HG03571 (cell line): ENCODE measurements around the gene DHRSX.
"Not testable (repeated sequence)": the region's sequence is repeated elsewhere in the genome, so short reads cannot be mapped to it uniquely, and the experiment has no call there.

Experiments
- ATAC-seq: cut with Tn5 transposase; IDR thresholded peaks from one replicate; pipeline ENCODE4 v1.9.1; 2021; ENCODE audit not compliant: unreplicated experiment

Gene DHRSX

DNA sequence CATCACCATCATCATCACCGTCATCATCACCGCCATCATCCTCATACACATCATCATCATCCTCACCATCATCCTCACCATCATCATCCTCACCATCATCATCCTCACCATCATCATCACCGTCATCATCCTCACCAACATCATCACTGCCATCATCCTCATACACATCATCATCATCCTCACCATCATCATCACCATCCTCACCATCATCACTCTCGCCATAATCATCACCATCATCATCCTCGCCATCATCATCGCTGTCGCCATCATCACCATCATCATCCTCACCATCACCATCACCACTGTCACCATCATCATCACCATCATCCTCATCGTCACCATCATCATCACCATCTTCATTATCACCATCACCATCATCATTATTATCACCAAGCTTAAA is 19.8 kb upstream of the DHRSX start:
- ATAC-seq = no peak

DNA sequence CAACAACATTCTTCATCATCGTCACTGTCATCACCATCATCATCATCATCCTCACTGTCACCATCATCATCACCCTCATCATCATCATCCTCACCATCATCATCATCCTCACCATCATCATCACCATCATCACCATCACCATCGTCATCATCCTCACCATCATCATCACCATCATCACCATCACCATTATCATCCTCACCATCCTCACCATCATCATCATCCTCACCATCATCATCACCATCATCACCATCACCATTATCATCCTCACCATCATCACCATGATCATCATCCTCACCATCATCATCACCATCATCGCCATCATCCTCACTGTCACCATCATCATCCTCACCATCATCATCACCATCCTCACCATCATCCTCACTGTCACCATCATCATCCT is 18.9 kb upstream of the DHRSX start:
- not testable (repeated sequence) for ATAC-seq

- ATAC-seq = no peak
Measured at GRCh38 chrX:2517055-2517454, 16.3 kb upstream of the DHRSX start.

DNA sequence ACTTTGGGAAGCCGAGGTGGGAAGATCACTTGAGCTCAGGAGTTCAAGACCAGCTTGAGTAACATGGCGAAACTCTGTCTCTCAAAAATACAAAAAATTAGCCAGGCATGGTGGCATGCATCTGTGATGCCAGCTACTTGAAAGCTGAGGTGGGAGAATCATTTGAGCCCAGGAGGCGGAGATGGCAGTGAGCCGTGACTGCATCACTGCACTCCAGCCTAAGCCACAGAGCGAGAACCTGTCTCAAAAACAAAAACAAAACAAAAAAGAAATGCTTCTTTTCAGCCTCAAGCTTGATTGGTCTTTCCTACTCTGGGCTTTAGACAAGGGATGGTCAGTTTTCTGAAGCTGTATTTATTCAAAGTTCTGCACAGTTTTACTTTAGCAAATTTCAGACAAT is 15.8 kb upstream of the DHRSX start:
- peak; percentile 36 for ATAC-seq

GRCh38 chrX:2514131-2514530 is 13.4 kb upstream of the DHRSX start:
- no peak for ATAC-seq

DNA sequence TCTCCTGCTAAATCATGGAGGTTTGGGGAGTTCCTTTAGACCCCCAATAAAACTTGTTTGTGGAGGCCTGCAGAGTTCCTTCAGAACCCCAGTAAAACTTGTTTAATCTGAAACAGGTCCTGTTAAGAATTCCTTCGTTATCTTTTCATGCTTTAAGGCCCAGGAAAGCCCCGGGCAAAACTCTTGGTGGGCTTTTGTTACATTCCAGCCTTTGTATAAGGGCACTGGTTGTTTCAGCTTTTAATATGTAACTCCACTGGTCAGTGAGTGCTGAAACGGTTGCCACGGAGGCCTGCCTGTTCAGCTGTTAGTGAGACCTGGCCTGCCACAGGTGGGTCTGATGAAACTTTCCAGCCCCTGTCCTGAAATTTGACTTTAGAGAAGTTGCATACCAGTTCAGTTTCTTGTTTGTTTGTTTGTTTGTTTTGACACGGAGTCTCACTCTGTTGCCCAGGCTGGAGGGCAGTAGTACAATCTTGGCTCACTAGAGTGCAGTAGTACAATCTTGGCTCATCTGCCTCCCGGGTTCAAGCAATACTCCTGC is 12.4 kb upstream of the DHRSX start:
- no peak for ATAC-seq

DNA sequence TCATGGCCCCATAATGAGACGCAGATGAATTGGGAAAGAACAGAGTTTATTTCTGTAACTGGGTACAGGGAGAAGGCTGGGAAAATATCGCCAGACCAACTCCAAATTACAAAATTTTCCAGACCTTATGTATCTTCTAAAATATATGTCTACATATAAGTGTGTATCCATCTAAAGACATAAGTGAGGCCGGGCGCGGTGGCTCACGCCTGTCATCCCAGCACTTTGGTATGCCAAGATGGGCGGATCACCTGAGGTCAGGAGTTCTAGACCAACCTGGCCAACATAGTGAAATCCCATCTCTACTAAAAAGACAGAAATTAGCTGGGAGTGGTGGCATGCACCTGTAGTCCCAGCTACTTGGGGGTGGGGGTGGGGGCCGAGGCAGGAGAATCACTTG is 11.7 kb upstream of the DHRSX start:
- ATAC-seq = no peak

DNA sequence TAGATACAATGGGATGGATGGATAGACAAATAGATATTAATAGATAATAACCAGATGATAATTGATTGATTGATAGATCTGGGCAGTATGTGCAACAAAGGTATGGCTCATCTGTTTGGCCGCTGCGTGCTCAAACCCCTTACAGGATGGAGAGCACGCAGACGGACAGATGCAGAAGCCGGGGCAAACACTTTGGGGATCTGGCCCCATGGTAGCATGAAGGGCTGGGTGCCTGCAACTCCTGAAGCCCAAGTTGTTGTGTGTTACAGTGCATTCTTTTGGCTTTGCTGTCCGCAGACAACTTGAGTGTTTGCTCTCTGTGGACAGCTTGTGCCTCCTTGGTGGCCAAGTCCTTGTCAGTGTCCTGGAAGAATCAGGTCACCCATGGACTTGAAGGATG is 10.6 kb upstream of the DHRSX start:
- no peak for ATAC-seq

GRCh38 chrX:2508648-2509335 is 8.0 kb upstream of the DHRSX start:
- no peak for ATAC-seq

DNA sequence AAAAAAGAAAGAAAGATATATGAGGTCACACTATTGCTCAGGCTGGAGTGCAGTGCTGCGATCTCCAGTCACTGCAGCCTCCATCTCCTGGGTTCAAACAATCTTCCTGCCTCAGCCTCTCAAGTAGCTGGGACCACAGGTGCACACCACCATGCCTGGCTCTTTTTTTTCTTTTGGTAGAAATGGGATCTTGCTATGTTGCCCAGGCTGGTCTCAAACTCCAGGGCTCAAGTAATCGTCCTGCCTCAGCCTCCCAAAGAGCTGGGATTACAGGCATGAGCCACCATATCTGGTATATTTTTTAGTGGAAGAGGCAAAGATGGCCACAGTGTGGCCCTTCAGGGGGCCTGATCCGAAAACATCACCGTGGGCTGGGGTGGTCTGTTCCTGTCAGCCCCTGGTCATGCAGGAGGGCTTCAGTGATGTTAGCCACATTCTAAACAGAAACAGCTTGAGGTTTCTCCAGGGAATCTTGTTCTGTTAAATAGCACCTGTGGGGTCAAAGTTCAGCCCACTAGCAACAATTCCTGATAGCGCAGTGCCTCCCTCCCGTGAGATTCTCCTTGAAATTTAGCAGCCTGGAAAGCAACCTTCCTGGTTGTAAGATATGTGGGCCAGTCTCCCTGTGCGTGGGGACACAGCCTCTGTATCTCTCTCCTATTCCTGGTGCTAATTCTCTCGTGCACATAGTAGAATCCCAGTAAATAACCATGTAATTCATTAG is 7.3 kb upstream of the DHRSX start:
- no peak for ATAC-seq

DNA sequence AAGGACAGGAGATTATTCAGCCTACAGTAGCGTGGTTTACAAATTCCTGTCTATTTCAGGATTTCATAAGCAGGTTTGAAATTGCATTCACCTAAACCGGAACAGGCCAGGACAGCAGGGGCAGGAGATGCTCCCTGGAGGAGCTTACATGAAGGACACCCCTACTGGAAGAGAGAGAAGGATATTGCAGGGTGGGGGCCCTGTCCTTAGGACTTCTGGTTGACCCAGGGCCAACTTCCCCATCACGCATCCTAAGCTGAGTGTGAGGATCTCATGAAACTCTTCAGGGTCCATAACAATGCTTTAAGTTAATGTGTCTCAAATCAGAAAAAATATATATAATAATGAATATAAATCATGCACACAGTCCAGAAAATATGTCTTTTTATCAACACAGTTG is 6.4 kb upstream of the DHRSX start:
- ATAC-seq = no peak

DNA sequence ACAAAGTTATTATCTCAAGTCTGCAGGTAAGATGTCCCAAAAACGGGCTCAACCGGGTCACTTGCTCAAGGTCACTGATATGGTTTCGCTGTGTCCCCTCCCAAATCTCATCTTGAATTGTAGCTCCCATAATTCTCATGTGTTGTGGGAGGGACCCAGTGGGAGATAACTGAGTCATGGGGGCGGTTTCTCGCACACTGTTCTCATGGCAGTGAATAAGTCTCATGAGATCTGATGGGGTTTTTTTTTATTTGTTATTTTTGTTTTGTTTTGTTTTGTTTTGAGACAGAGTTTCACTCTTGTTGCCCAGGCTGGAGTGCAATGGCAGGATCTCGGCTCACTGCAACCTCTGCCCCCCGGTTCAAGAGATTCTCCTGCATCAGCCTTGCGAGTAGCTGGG is 4.6 kb upstream of the DHRSX start:
- ATAC-seq = not testable (repeated sequence)

- ATAC-seq = no peak
Measured at GRCh38 chrX:2504706-2505332, 4.0 kb upstream of the DHRSX start.

DNA sequence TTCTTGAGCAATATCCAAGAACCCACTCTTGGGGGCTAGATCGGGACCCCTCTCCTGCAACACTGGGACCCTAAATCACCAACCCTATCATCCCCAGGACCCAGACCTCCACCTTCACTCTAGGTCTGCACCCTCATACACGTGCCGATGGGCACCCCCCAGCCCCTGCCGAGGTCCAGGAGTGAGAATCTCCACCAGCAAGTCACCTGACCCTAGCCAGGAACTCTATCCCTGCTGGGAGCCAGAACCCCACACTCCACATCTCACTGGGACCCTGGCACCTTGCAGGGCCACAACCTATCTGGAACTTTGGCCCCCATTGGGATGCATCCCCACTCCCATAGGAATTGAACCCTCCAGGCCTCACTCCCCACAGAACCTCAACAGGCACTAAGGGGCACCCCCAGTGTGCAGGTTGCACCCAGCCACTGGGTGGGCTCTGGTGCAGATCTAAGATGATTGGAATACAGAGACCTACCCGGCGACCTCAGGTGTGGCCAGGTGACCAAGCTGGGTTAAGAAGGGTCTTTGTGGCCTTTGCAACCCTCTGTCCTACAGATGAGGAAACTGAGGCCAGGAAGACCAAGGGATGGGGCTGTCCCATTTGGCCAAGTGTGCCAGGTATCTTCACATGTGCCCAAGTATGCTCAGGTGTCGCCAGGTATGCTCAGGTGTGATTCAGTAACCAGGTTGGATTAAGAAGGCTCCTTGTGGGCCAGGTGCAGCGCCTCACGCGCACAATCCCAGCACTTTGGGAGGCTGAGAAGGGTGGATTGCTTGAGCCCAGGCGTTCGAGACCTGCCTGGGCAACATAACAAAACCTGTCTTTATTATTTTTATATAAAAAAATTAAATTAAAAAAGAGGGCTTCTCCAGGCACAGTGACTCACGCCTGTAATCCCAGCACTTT is 3.1 kb upstream of the DHRSX start:
- no peak for ATAC-seq

DNA sequence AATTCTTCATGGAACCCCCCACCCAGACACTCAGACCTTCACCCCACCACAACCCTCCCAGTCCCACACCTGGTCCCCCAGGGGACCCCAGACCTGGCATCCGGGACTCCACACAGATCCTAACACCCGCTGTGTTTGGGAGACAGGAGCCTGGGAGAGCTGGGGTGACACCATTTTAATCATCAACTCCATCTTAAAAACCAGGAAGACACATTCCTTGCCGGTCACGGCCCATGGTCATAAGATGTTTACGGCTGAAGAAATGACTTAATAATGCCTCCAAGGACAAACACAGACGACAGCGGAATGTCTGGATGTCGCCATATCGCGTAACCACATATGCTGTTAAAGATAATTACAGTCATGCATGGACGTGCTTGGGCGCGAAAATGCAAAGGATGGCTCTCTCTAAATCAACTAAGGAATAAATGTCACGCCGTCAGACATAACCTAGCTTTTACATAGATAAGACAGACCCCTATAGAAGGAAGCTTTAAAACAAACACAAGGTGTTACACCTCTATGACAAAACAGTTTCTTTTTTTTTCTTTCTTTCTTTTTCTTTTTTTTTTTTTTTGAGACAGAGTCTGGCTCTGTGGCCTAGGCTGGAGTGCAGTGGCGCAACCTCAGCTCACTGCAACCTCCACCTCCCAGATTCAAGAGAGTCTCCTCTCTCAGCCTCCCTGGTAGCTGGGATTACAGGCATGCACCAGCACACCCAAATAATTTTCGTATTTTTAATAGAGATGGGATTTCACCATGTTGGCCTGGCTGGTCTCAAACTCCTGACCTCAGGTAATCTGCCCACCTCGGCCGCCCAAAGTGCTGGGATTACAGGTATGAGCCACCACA is 2.1 kb upstream of the DHRSX start:
- no peak for ATAC-seq

GRCh38 chrX:2502120-2502667 is 1.4 kb upstream of the DHRSX start:
- ATAC-seq = no peak

DNA sequence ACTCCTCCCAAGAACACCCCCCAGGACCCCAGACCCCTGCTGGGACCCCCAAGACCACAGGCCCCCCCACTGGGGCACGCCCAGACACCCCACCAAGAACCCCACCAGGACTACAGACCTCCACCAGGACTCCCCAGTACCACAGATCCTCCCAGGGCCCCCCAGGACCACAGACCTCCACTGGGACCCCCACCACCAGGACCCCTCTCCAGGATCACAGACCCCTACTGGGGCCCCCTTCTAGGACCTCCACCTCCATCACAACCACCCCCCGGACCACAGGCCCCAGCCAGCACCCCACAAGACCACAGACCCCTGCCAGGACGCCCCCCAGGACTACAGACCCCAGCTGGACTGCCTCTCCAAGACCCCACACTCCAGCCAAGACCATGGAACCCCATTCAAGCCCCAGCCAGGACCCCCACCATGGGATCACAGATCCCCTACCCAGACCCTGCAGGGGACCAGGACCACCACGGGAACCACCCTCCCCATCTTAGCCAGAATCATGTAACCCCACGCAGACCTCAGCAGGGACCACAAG is 855 bp upstream of the DHRSX start:
- ATAC-seq = no peak

DNA sequence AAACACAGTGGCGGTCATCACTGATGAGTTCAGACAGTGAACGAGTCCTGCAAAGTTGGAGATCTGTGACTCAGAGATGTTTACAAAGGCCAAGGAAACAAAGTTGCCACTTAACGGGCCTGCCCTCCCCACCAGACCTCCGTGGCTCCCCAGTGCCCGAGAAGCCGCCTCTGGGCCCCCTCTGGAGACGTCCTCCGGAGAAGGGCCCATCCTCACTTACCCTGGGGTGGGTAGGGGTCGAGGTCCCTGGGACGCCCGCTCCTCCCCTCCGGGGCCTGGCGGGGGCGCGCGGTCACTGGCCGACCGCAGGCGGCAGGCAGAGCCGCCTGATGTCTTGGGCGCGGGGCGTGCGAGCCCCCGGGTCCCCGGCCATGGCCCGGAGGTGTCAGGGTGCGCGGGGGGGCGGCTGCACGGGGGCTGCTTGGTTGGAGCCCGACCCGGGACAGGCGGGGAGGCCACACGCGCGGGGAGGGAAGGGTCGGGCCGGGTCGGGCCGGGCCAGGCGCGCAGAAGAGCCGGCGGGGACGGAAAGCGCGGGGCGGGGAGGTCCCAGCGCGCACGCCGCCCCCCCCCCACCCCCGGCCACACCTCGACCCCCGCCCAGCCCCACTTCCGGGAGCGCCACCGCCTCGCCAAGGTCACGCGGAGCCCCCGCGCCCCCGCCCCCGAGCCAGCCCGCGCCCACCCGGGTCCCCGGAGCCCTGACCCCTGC is 529 bp downstream of the DHRSX start:
- peak; percentile 36 for ATAC-seq

DNA sequence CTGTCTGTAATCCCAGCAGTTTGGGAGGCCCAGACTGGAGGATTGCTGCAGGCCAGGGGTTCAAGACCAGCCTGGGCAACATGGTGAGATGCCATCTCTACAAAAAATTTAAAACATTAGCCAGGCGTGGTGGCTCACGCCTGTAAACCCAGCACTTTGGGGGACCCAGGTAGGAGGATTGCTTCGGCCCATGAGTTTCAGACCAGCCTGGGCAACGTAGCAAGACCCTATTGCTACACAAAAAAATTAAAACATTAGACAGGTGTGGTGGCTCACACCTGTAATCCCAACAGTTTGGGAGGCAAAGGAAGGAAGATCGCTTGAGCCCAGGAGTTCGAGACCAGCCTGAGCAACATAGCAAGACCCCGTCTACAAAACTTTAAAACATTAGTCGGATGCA is 1.3 kb downstream of the DHRSX start:
- ATAC-seq = no peak
